WI38 (cell line): ENCODE results near the gene CARD16.
A peak's percentile ranks its signal among the peaks of the same experiment; 100 is the strongest.
"Not testable (repeated sequence)": the region's sequence is repeated elsewhere in the genome, so short reads cannot be mapped to it uniquely, and the experiment has no call there.

Experiments
- H3K4me3 ChIP-seq: 2 replicates; pipeline ENCODE4 v1.5.1; 2011; ENCODE audit warnings: low read depth, mild to moderate bottlenecking, control low read depth, low read length
- TF ChIP-seq, protein P1 (sequence below): IDR thresholded peaks from 2 replicates; pipeline ENCODE4 v1.5.1; 2012; ENCODE audit warnings: low read depth, mild to moderate bottlenecking, control low read depth, low read length

Gene CARD16

DNA sequence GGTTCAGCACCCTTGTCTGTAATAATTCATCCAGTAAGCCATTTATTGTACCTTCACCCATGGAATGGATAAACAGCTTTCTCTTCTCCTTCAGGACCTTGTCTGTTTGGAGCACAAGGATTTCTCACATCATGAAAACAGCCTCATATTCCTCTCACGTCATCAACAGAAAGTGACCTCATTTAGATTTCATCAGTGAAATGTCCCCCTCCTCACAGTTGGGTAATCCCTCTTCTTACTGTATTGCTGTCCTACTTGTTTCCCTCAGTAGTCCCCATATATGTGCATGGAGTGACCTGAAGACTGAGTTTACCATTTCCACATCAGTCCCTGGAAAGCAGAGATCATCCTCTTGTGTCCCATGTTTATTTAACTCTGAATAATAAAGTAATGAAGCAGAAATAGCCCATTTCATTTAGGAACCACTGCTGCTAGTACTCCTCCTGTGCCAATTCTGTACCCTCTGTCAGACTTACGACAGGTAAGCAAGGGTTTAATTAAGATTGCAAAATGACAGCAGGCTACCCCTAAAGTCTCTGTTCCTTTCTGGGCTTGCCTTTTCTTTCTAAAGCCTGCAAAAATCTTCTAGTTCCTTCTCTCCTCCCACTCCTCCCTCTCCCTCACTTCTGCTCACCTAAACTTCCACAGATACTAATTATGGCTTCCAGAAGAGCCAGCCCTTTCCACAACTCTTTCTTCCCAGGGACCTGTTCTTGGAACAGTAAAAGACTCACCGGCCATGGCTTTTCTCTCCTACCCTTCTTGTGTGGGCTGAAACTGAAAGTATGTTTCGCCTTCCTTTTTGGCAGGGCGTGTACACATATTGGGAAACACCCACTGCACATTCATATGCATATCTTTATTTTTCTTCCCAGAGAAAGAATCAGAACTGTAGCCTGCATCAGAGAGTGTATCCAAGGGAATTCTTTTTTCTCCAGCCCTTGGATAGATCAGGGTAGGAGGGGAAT lies at the start of gene CARD16:
TSS of gene CARD16 (minus strand) at position 779 of the 968 bp plus-strand sequence. CDS start at position 741, 38 bp downstream.
- H3K4me3 ChIP-seq = peak within 1 kb of the TSS; percentile 62

DNA sequence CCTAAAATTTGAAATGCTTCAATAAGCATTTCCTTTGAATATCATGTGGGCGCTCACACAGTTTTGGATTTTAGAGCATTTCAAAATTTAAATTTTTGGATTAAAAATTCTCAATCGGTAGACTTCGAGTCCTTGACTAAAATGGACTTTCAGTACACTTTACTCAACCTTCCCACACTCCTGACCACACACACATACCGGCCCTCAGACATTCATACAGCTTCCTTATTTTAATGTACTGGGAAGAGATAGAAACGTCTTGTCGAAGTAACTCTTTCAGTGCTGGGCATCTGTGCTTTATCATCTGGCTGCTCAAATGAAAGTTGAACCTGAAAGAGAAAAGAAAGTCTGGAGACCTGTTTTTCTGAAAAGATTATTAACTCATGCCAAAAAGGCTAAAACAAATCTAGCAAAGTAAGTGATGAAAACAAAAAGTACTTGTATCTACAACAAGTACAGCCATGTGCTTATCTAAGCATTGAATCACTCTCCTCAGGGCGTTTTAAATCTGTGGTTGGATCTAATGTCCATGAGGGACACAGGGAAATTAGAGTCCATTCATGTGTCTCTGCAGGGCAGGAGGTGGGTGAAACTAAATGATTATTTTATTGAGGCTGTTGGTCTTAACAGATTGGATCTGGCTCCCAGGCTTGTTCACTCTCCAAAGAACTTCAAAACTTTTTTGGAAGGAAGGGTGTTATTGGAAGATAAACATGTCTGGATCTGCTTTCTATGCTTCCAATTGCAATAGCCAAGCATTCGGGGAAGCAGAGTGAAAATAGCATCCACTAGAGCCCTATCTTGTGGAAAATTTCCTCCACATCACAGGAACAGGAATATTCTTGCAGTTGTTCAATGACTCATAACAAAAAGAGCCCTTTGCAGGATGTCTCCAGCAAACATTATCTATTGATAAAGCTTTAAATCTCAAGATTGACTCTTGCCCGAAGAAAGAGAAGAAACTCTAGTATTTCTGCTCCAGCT lies 47.4 kb upstream of the CARD16 start:
- TF ChIP-seq, protein P1, sequence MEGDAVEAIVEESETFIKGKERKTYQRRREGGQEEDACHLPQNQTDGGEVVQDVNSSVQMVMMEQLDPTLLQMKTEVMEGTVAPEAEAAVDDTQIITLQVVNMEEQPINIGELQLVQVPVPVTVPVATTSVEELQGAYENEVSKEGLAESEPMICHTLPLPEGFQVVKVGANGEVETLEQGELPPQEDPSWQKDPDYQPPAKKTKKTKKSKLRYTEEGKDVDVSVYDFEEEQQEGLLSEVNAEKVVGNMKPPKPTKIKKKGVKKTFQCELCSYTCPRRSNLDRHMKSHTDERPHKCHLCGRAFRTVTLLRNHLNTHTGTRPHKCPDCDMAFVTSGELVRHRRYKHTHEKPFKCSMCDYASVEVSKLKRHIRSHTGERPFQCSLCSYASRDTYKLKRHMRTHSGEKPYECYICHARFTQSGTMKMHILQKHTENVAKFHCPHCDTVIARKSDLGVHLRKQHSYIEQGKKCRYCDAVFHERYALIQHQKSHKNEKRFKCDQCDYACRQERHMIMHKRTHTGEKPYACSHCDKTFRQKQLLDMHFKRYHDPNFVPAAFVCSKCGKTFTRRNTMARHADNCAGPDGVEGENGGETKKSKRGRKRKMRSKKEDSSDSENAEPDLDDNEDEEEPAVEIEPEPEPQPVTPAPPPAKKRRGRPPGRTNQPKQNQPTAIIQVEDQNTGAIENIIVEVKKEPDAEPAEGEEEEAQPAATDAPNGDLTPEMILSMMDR = no peak
- H3K4me3 ChIP-seq = no peak overlapping the region

DNA sequence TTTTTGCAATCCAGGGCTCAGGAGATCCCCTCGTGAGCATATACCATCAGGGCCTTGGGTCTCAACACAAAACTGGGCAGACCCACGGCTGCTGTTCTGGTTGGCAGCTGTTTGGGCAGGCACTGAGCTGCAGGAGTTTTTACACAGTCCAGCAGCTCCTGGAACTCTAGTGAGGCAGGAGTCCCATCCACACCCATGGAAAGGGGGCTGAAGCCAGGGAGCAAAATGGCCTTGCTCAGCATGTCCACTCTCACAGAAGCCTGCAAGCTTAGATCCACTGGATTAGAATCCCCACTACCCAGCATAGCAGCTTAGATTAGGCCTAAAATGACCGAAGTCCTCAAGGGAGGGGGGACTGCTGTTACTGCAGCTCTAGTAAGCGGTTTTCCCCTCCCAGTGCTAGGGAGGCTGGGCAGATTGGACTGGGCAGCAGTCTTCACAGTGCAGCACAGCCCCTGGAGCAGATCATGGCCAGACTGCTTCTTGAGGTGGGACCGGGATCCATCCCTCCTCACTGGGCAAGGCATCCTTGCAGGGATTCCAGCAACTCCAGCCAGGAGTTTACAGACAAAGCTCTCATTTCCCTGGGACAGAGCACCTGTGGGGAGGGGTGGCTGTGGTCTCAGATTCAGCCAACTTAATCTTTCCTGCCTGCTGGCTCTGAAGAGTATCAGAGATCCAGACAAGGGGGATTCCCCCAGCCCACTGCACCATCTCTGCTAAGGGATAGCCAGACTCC lies 36.4 kb upstream of the CARD16 start:
- TF ChIP-seq, protein P1 = no peak
- no peak overlapping the region for H3K4me3 ChIP-seq

DNA sequence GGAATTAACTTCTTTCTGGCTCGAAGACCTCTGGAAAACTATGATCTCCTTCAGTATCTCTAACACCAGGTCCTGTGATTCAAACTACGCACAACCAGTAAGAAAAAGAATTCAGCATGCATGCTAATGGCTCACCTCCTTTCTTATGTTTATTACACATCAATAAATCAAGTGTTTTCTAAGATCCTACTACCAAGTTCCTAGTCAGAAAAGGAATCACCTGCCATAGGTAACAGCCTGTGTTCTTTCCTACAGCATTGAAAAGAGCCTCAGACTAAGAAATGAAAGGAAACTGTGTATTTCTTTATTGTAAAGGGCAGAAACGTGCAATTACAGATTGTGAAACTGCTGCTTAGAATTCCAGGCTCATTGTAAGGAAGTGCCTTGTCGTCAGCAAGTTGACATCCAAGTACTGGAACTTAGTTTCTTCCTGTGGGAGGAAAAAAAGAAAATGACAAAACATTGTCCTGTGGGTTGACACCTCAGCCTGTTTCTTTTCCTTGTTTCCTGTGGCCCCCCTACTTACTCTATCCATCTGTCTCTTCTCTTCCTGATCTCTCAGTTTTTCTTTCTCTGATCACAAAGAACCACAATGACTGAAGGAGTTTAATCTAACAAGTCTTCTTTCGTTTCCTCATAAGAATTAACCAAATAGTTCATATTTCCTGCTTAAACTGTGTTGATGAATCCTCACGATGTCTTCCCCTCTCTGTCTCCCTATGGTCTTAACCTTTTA lies 35.2 kb upstream of the CARD16 start:
- H3K4me3 ChIP-seq = not testable (repeated sequence)

DNA sequence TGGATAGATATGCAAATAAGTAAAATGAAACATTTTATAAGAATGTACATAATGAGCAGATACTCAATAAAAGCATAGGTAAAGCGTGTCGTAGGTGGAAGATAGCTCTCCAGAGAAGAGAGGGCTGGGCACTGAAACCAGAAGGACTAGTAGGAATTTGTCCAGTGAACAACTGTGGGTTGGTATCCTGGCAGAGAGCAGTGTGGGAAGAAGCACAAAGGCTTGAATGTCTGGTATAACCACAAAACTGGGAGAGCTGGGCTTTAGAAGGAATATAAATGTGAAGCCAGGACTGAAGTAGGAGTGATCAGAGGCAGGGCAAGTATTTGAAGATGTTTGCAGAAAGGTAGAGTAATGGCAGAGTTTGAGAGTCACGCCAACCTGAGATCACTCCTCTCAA lies 33.1 kb upstream of the CARD16 start:
- H3K4me3 ChIP-seq = no peak overlapping the region
- TF ChIP-seq, protein P1 = no peak

DNA sequence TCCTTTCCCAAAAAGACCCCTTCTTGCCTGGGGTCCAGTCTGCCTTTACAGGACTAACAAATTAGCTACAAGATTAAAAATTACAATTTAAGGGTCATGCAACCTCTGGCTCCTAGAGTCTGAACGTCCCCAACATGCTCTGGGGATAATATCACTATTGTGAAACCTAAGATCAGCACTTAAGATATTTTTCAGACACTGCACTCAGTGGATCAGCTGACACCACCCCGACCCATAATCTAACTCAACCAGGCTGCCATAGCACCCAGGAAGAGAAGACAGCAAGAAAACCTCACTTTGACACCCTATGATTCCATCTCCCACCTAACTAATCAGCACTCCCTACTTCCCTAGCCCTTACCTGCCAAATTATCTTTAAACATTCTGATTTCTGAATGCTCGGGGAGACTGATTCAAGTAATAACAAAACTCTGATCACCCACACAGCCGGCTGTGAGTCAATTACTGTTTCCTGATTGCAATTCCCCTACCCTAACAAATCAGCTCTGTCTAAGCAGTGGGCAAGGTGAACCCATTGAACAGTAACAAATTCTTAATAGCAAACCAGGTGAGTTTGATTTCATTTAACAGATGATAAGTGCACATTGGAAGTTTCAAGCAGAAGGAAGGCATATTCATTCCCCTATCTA lies 32.1 kb upstream of the CARD16 start:
- H3K4me3 ChIP-seq = not testable (repeated sequence)

DNA sequence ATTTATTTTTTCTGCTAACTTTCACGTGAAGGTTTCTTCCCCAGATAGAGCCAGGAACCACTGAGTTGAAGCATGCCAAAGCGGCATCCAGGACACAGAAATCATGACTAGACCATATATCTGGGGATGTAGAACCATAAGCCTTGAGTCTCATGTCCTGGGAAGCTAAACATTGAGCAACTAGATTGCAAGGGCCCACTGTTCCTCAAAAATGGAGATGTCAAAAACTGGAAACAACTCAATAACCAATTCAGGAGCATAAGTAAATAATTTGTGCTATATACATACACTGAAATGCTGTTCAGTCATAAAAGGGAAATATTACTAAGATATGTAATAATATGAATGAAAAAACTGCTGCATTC lies 29.0 kb upstream of the CARD16 start:
- TF ChIP-seq, protein P1 = no peak
- no peak overlapping the region for H3K4me3 ChIP-seq
